GM23248 (cell line): ENCODE results near the gene SPTBN4.

ENCODE experiments used
- EZH2 ChIP-seq: fragments of 200-600 bp; sonication (generic); IDR thresholded peaks from 2 replicates; pipeline ENCODE4 v1.6.1; 2018; ENCODE audit warnings: antibody characterized with exemption, mild to moderate bottlenecking; ENCODE audit not compliant: insufficient read depth, poor library complexity, severe bottlenecking
- EZH2phosphoT487 ChIP-seq: fragments of 200-600 bp; sonication (generic); IDR thresholded peaks from 2 replicates; pipeline ENCODE4 v1.6.1; 2018; ENCODE audit warnings: antibody characterized with exemption, moderate library complexity, mild to moderate bottlenecking, low read depth; ENCODE audit not compliant: insufficient read depth

DNA sequence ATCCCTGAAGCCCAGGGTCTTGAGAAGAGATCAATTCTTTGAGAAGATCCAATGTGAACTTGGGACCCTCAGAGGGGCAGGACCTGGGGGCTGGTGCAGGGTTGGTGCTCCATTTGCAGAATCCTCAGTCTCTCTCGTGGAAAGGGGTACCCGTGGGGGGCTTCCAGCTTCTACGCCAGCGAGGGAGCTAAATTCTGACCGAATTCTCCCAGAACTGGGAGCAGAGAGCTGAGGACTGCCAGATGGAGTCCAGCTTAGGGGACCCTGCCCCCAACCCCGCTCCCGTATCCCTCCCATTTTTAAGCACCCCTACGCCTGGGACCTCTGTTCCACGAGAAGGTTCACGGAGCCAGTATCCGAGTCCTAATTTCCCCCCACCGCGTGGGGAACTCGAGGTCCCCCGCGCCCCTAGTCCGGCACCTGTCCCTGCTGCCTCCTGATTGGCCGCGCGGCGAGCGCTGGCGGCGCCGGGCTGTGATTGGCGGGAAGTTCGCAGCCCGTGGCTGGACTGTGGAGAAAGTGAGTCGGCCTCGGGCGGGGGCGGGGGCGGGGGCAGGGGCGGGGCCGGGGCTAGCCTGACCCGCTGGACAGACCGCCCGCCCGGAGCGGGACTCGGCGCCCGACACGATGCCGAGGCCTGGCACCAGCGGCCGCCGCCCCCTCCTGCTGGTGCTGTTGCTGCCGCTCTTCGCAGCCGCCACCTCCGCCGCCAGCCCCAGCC is 130.0 kb downstream of the SPTBN4 start:
- TF ChIP-seq EZH2 (no peak), EZH2phosphoT487 (no peak)
